Middle frontal gyrus (tissue), 1 donor: ENCODE results near the gene INHBE.
"Not testable (repeated sequence)": the region's sequence is repeated elsewhere in the genome, so short reads cannot be mapped to it uniquely, and the experiment has no call there.

Experiments used
- DNase-seq: peaks from one replicate; pipeline ENCODE4 v3.0.0-alpha.2; 2015; ENCODE audit warnings: low spot score; ENCODE audit errors: extremely low spot score

INHBE gene

DNA sequence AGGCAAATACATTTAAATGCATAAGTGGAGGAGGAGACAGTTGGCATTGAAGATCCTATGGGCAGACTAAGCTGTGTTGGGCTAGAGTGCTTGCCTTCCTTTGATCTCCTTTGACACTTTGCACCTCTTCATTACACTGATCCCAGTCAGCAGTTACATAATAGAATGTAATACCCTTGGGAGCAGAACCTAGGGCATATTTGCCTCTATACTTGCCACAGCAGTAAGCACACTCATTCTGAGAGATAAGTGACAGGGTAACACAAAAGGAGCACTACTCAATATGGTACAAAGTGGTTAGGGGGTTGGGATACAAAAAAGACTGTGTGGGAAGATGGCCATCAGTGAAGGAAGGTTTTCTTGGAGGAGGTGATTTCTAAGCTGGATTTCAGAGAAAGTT lies 41.7 kb downstream of the INHBE start:
- DNase-seq: no peak

DNA sequence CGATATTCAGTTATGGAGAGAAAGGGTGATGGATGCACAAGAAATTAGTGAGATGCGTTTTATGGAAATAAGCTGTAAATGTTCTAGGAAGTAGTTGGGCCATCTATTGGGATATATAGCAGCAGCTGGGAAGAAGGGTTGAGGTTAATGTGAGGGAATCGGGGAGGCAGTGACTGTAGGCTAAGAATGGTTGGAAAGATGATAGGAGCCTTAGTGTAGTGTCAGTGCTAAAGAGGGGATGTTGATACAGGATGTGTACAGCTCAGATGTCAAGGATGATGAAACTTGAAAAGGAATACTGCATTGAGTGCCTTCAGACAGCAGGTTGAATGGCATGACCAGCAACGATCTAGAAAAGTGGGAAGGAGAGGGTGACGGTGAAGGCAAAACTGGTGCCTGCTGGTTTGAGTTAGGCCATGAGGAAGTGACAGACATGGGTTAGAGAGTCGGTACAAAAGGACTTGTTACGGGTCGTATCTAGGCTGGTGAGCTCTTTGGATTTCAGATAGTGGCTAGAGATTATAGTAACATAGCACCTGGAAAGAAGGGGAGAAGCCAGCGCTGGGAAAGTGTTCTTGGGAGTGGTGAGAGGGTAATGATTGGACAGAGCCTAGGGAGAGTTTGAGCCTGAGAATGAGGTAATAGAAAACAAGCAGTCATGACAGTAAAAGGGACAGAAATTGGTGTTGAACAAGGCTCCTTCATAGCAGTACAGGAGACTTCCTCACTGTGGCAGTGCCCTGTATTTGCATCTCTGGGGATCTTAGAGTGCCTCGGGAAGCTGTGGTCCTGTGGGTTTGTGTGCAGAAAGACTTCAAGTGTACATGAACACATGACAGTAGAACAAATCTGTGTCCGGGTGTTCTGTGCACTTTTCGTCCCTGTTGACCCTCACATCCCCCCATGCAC lies 42.4 kb downstream of the INHBE start:
- DNase-seq: no peak

DNA sequence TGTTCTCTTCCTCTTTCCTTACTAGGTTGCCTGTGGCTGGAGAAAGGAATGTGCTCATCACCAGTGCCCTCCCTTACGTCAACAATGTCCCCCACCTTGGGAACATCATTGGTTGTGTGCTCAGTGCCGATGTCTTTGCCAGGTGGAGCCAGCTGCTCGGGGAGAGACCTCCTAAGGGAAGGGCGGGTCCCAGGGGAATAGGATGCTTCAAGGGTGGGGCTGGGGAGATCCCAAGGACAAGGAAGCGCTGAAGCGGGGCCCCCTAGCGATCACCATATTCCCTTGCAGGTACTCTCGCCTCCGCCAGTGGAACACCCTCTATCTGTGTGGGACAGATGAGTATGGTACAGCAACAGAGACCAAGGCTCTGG lies 43.0 kb downstream of the INHBE start:
- DNase-seq: no peak

DNA sequence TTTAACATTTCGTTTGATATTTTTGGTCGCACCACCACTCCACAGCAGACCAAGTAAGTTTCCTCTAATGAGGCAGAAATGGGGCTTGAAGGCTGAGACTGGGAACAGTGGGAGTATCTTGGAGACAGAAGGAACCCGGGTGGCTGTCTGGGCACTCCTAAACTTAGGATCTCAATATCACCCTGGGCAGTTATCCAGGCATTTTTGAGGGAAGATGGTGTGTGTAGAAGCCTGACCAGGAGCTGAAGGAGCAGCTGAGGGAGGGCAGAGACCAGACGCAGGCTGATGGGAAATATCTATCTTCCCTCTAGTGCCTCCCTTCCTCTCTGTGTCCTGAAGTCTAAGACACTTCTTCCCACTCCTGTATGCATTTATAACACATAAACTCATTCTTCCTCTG lies 43.5 kb downstream of the INHBE start:
- no peak for DNase-seq

DNA sequence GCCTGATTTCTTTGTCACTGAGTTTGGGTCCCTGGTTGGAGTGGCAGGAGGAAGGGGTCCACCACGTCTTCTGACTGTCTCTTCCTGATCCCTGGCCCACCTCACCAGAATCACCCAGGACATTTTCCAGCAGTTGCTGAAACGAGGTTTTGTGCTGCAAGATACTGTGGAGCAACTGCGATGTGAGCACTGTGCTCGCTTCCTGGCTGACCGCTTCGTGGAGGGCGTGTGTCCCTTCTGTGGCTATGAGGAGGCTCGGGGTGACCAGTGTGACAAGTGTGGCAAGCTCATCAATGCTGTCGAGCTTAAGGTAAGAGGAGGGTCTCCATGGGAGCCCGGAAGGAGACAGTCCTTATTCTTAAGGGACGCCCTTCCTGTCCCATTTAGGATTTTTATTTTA lies 45.1 kb downstream of the INHBE start:
- no peak for DNase-seq

- not testable (repeated sequence) for DNase-seq
Measured at GRCh38 chr12:57502311-57502969, 47.3 kb downstream of the INHBE start.

DNA sequence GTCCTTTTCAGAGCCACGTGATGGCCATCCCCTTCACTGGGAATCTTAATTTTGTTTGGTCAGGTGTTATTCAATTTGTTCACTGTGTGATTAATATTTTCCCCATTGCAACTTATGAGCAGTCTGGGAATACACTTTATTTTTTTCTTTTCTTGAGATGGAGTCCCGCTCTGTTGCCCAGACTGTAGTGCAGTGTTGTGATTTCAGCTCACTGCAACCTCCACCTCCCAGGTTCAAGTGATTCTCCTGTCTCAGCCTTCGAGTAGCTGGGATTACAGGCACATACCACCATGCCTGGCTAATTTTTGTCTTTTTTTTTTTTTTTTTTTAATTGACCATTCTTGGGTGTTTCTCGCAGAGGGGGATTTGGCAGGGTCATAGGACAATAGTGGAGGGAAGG lies 51.4 kb downstream of the INHBE start:
- DNase-seq: not testable (repeated sequence)
